Upper lobe of right lung (tissue), 1 donor: ENCODE measurements around the gene SALL4. TPM values are rescaled to one million over a fixed set of nuclear protein-coding genes. Genes with fewer than 3 reads are reported as not detected.
"Not testable (repeated sequence)": the region's sequence is repeated elsewhere in the genome, so short reads cannot be mapped to it uniquely, and the experiment has no call there.

Experiments
- ATAC-seq: fragments of 200-7000 bp; cut with Tn5 transposase; one replicate; pipeline ENCODE4 v1.9.1; 2020; ENCODE audit warnings: mild to moderate bottlenecking, moderate library complexity
- DNase-seq: peaks from one replicate; pipeline ENCODE4 v3.0.0-alpha.2; 2020
- H3K27ac ChIP-seq: fragments of 200-600 bp; one replicate; pipeline ENCODE4 v1.8.0; 2022
- H3K27me3 ChIP-seq: fragments of 200-600 bp; one replicate; pipeline ENCODE4 v1.8.0; 2022; ENCODE audit warnings: mild to moderate bottlenecking
- H3K36me3 ChIP-seq: fragments of 200-600 bp; one replicate; pipeline ENCODE4 v1.8.0; 2022
- H3K4me1 ChIP-seq: fragments of 200-600 bp; one replicate; pipeline ENCODE4 v1.8.0; 2022
- H3K4me3 ChIP-seq: fragments of 200-600 bp; one replicate; pipeline ENCODE4 v1.8.0; 2022; ENCODE audit warnings: mild to moderate bottlenecking
- H3K9me3 ChIP-seq: fragments of 200-600 bp; one replicate; pipeline ENCODE4 v1.8.0; 2022
- CTCF ChIP-seq: fragments of 200-600 bp; IDR thresholded peaks from one replicate; pipeline ENCODE4 v1.8.0; 2022; ENCODE audit warnings: antibody characterized with exemption
- intact Hi-C: fragments of 100-400 bp; cut with DNase I; formaldehyde crosslinking; loops from one replicate; pipeline ENCODE4 v1.11.0; 2022
- total RNA-seq: library from RNA; stranded (reverse); fragmentation: NEBNext Ultra II Directional; extraction: Animal tissue kit (Norgen Biotek cat#: 25700); gene quantifications from one replicate; pipeline ENCODE4 v1.2.1, GENCODE V29; 2021
- donor health status: DM: no; HTN: yes; CAD: no; lungs with severe emphysema.

The SALL4 gene
- total RNA-seq, 1 donor from 2014 or later = 0.43 TPM

GRCh38 chr20:51784299-51784698, 18.0 kb downstream of the SALL4 start:
- no peak overlapping the region for H3K27ac ChIP-seq
- DNase-seq (no peak), ATAC-seq (no peak)
- no peak for TF ChIP-seq CTCF
- intact Hi-C loops = no loop called here
- H3K4me3 ChIP-seq = no peak overlapping the region
- H3K27me3 ChIP-seq = no peaks in the 10 kb centered on the region
- H3K36me3 ChIP-seq = no peaks in the 10 kb centered on the region
- no peaks in the 10 kb centered on the region for H3K9me3 ChIP-seq
- H3K4me1 ChIP-seq = no peaks in the 10 kb centered on the region

- H3K9me3 ChIP-seq, H3K4me3 ChIP-seq, H3K4me1 ChIP-seq, ATAC-seq, intact Hi-C loops, H3K27me3 ChIP-seq, DNase-seq, H3K27ac ChIP-seq, H3K36me3 ChIP-seq: not testable (repeated sequence)
Measured at GRCh38 chr20:51778229-51778759, 24.0 kb downstream of the SALL4 start.

GRCh38 chr20:51775241-51775640, 27.1 kb downstream of the SALL4 start:
- Histone ChIP-seq H3K27ac (no peak overlapping the region), H3K36me3 (no peaks in the 10 kb centered on the region), H3K9me3 (no peaks in the 10 kb centered on the region), H3K27me3 (no peaks in the 10 kb centered on the region), H3K4me3 (no peak overlapping the region), H3K4me1 (no peaks in the 10 kb centered on the region)
- intact Hi-C loops = no loop called here
- DNase-seq (no peak), ATAC-seq (no peak)
- no peak for TF ChIP-seq CTCF

- no peak for TF ChIP-seq CTCF
- H3K36me3 ChIP-seq = no peaks in the 10 kb centered on the region
- intact Hi-C loops = no loop called here
- H3K27me3 ChIP-seq = no peaks in the 10 kb centered on the region
- DNase-seq (no peak), ATAC-seq (no peak)
- H3K4me3 ChIP-seq = no peak overlapping the region
- no peak overlapping the region for H3K27ac ChIP-seq
- no peaks in the 10 kb centered on the region for H3K9me3 ChIP-seq
- no peaks in the 10 kb centered on the region for H3K4me1 ChIP-seq
Measured at GRCh38 chr20:51772236-51772635, 30.1 kb downstream of the SALL4 start.

GRCh38 chr20:51769976-51770615, 32.2 kb downstream of the SALL4 start:
- no peak for DNase-seq
- ATAC-seq = no peak
- no peaks in the 10 kb centered on the region for H3K36me3 ChIP-seq
- H3K9me3 ChIP-seq = no peaks in the 10 kb centered on the region
- H3K4me3 ChIP-seq = no peak overlapping the region
- H3K27me3 ChIP-seq = no peaks in the 10 kb centered on the region
- no peaks in the 10 kb centered on the region for H3K4me1 ChIP-seq
- intact Hi-C loops = no loop called here
- H3K27ac ChIP-seq = no peak overlapping the region
- no peak for TF ChIP-seq CTCF

- ATAC-seq = no peak
- no peaks in the 10 kb centered on the region for H3K36me3 ChIP-seq
- H3K27ac ChIP-seq = no peak overlapping the region
- DNase-seq = no peak
- no peaks in the 10 kb centered on the region for H3K4me1 ChIP-seq
- intact Hi-C loops = no loop called here
- no peaks in the 10 kb centered on the region for H3K9me3 ChIP-seq
- H3K4me3 ChIP-seq = no peak overlapping the region
- TF ChIP-seq CTCF = no peak
- H3K27me3 ChIP-seq = no peaks in the 10 kb centered on the region
Measured at GRCh38 chr20:51768759-51769517, 33.4 kb downstream of the SALL4 start.
